Measurements from ENCODE around the gene ADARB2.
A peak's percentile ranks its signal among the peaks of the same experiment; 100 is the strongest.

The ADARB2 gene

DNA sequence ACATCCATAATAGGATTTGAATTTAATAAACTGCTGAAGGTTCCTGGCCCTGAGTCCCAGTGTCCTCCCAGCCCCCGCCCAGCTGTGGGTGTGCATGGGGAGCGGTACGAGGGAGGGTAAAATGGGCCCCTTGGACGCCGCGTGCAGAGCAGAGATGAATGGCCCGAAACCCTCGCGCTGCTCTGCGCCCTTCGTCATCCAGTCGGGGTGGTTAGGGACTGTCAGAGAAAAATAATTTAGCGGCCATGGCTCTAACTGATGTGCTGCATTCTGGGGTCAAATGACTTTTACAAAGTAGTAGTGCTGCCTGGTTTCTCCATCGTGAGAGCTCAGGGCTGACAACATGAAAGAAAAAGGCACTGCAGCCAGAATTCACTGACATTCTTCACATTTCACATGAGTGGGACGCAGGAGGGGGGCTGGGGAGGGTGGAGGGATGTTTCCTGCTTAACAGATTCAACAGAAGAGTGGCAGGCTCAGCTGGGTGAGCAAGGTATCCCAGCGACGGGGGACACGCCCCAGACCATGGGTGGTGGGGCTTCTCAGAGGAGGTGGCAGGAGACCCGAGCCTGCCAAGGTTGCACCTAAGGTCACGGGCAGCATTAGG is 376.7 kb downstream of the ADARB2 start:
- Histone ChIP-seq H2BK5ac (ENCODE audit: low read length) (no peak overlapping the region), H2BK15ac (ENCODE audit: low read length) (peak overlapping the region; percentile 51), H3K14ac (ENCODE audit: low read length) (no peak overlapping the region), H3K27me3 (ENCODE audit: control insufficient read depth in 3 of 3, insufficient read depth in 3 of 3, low read depth in 1 of 3, low read length in 3 of 3) (peaks cover 0 to 8% (median 0%) of the 10 kb centered on the region in 3 experiments), H3K4me1 (ENCODE audit: control insufficient read depth in 2 of 2, insufficient read depth in 1 of 2, low read depth in 1 of 2, low read length in 2 of 2) (peaks cover 2 to 10% of the 10 kb centered on the region in 2 donors), H3K18ac (ENCODE audit: low read length) (peak overlapping the region; percentile 89), H2BK120ac (ENCODE audit: low read depth, low read length) (no peak overlapping the region), H3K4me3 (ENCODE audit: low read length in 2 of 2) (no peak overlapping the region), H2BK12ac (ENCODE audit: low read length) (no peak overlapping the region), H3K27ac (replicated peaks; ENCODE audit: low read length) (no peak overlapping the region), H3K4ac (ENCODE audit: low read length) (no peak overlapping the region), H4K8ac (ENCODE audit: low read depth, low read length) (no peak overlapping the region), H2AK5ac (ENCODE audit: low read depth, low read length) (peak overlapping the region; percentile 81), H3K9ac (ENCODE audit: low read depth, low read length, poor library complexity) (no peak overlapping the region), H2AFZ (ENCODE audit: low read length) (peak overlapping the region; percentile 81), H3K79me1 (ENCODE audit: low read depth, low read length) (no peaks in the 10 kb centered on the region), H3K23ac (ENCODE audit: low read depth, low read length, poor library complexity) (no peak overlapping the region), H3K36me3 (replicated peaks in 1 of 2; ENCODE audit: control insufficient read depth in 2 of 2, insufficient read depth in 2 of 2, low read length in 2 of 2) (no peaks in the 10 kb centered on the region), H3K4me2 (ENCODE audit: insufficient read depth, low read length, poor library complexity, severe bottlenecking) (no peak overlapping the region), H3K9me3 (replicated peaks in 1 of 2; ENCODE audit: control insufficient read depth in 2 of 2, insufficient read depth in 1 of 2, low read depth in 1 of 2, low read length in 2 of 2) (peaks cover 0 to 2% of the 10 kb centered on the region in 2 donors), H4K91ac (ENCODE audit: low read depth, low read length, poor library complexity) (no peak overlapping the region)
- no CpG with 5 or more reads among the region's 20 CpGs for WGBS, 2 donors (ENCODE audit: extremely low coverage in 2 of 2, insufficient read length in 2 of 2, insufficient replicate concordance in 1 of 2)
- DNase-seq (ENCODE audit: low spot score), result peak; percentile 23

DNA sequence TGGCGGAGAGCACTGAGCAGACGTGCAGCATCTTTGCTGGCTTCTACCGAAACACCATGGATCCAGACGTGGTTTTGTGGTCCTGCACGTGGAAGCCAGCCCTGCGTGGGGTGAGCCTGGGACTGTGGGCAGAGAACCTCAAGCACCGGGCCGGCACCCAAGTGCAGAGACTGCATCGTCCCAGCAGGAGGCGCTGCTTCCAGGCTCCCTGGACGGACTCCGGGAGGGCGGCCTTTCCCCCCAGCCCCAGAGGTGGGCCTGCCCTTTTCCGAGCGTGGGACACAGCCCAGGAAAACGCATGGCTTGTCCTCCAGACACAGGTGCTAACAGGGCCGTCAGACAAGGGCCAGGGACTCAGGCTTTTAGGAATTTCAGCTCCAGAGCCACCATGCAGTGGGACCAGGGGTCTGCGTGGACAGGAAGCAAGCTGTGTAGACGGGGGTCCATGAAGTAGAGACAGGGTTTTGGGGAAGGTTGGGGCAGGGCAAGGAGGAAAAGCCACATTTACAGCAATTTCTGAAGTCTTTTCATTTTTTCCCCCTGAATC is 377.2 kb downstream of the ADARB2 start:
- H3K27me3 ChIP-seq (ENCODE audit: control insufficient read depth in 3 of 3, insufficient read depth in 3 of 3, low read depth in 1 of 3, low read length in 3 of 3), result peaks cover 0 to 8% (median 0%) of the 10 kb centered on the region in 3 experiments
- no peak overlapping the region for H3K9ac ChIP-seq (ENCODE audit: low read depth, low read length, poor library complexity)
- H2AK5ac ChIP-seq (ENCODE audit: low read depth, low read length), result peak overlapping the region; percentile 81
- H3K4me3 ChIP-seq (ENCODE audit: low read length in 2 of 2), result no peak overlapping the region
- DNase-seq (ENCODE audit: low spot score), result peak; percentile 14
- H3K4ac ChIP-seq (ENCODE audit: low read length), result no peak overlapping the region
- peak overlapping the region; percentile 1 for H3K23ac ChIP-seq (ENCODE audit: low read depth, low read length, poor library complexity)
- no peak overlapping the region for H4K91ac ChIP-seq (ENCODE audit: low read depth, low read length, poor library complexity)
- no CpG with 5 or more reads among the region's 19 CpGs for WGBS, 2 donors (ENCODE audit: extremely low coverage in 2 of 2, insufficient read length in 2 of 2, insufficient replicate concordance in 1 of 2)
- peaks cover 2 to 10% of the 10 kb centered on the region in 2 donors for H3K4me1 ChIP-seq (ENCODE audit: control insufficient read depth in 2 of 2, insufficient read depth in 1 of 2, low read depth in 1 of 2, low read length in 2 of 2)
- no peaks in the 10 kb centered on the region for H3K79me1 ChIP-seq (ENCODE audit: low read depth, low read length)
- no peaks in the 10 kb centered on the region for H3K36me3 ChIP-seq (replicated peaks in 1 of 2; ENCODE audit: control insufficient read depth in 2 of 2, insufficient read depth in 2 of 2, low read length in 2 of 2)
- H3K27ac ChIP-seq (replicated peaks; ENCODE audit: low read length), result no peak overlapping the region
- H3K4me2 ChIP-seq (ENCODE audit: insufficient read depth, low read length, poor library complexity, severe bottlenecking), result no peak overlapping the region
- H2BK12ac ChIP-seq (ENCODE audit: low read length), result no peak overlapping the region
- no peak overlapping the region for H2BK120ac ChIP-seq (ENCODE audit: low read depth, low read length)
- H2BK15ac ChIP-seq (ENCODE audit: low read length), result peak overlapping the region; percentile 51
- peak overlapping the region; percentile 44 for H3K18ac ChIP-seq (ENCODE audit: low read length)
- H3K9me3 ChIP-seq (replicated peaks in 1 of 2; ENCODE audit: control insufficient read depth in 2 of 2, insufficient read depth in 1 of 2, low read depth in 1 of 2, low read length in 2 of 2), result peaks cover 0 to 2% of the 10 kb centered on the region in 2 donors
- no peak overlapping the region for H3K14ac ChIP-seq (ENCODE audit: low read length)
- H2BK5ac ChIP-seq (ENCODE audit: low read length), result no peak overlapping the region
- H4K8ac ChIP-seq (ENCODE audit: low read depth, low read length), result no peak overlapping the region
- H2AFZ ChIP-seq (ENCODE audit: low read length), result peak overlapping the region; percentile 81

DNA sequence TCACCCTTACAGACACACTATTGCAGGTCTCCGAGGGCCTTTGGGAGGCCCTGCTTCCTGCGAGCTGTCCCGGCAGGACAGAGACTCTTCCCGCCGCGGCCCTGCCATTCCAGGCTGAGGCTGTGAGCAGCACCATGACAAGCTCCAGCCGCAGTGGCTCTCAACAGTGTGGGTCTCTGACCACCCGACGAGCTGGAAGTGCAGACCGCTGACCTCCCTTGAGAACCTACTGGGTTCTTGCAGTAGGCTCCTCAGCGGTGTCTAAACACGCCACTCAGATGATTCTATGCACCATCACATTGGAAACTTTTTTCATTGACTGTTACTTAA is 377.7 kb downstream of the ADARB2 start:
- no peak overlapping the region for H3K27ac ChIP-seq (replicated peaks; ENCODE audit: low read length)
- DNase-seq (ENCODE audit: low spot score), result no peak
- H3K4ac ChIP-seq (ENCODE audit: low read length), result no peak overlapping the region
- peak overlapping the region; percentile 71 for H2AK5ac ChIP-seq (ENCODE audit: low read depth, low read length)
- H3K4me2 ChIP-seq (ENCODE audit: insufficient read depth, low read length, poor library complexity, severe bottlenecking), result no peak overlapping the region
- H3K4me3 ChIP-seq (ENCODE audit: low read length in 2 of 2), result no peak overlapping the region
- H3K9me3 ChIP-seq (replicated peaks in 1 of 2; ENCODE audit: control insufficient read depth in 2 of 2, insufficient read depth in 1 of 2, low read depth in 1 of 2, low read length in 2 of 2), result peaks cover 0 to 2% of the 10 kb centered on the region in 2 donors
- no peak overlapping the region for H3K14ac ChIP-seq (ENCODE audit: low read length)
- peaks cover 2 to 10% of the 10 kb centered on the region in 2 donors for H3K4me1 ChIP-seq (ENCODE audit: control insufficient read depth in 2 of 2, insufficient read depth in 1 of 2, low read depth in 1 of 2, low read length in 2 of 2)
- H4K8ac ChIP-seq (ENCODE audit: low read depth, low read length), result no peak overlapping the region
- H3K18ac ChIP-seq (ENCODE audit: low read length), result peak overlapping the region; percentile 42
- H4K91ac ChIP-seq (ENCODE audit: low read depth, low read length, poor library complexity), result no peak overlapping the region
- H2BK12ac ChIP-seq (ENCODE audit: low read length), result peak overlapping the region; percentile 63
- WGBS, 2 donors (ENCODE audit: extremely low coverage in 2 of 2, insufficient read length in 2 of 2, insufficient replicate concordance in 1 of 2), result no CpG with 5 or more reads among the region's 12 CpGs
- peak overlapping the region; percentile 15 for H2BK15ac ChIP-seq (ENCODE audit: low read length)
- H2BK5ac ChIP-seq (ENCODE audit: low read length), result no peak overlapping the region
- H3K79me1 ChIP-seq (ENCODE audit: low read depth, low read length), result no peaks in the 10 kb centered on the region
- no peaks in the 10 kb centered on the region for H3K36me3 ChIP-seq (replicated peaks in 1 of 2; ENCODE audit: control insufficient read depth in 2 of 2, insufficient read depth in 2 of 2, low read length in 2 of 2)
- peaks cover 0 to 8% (median 0%) of the 10 kb centered on the region in 3 experiments for H3K27me3 ChIP-seq (ENCODE audit: control insufficient read depth in 3 of 3, insufficient read depth in 3 of 3, low read depth in 1 of 3, low read length in 3 of 3)
- H3K23ac ChIP-seq (ENCODE audit: low read depth, low read length, poor library complexity), result no peak overlapping the region
- H3K9ac ChIP-seq (ENCODE audit: low read depth, low read length, poor library complexity), result no peak overlapping the region
- H2BK120ac ChIP-seq (ENCODE audit: low read depth, low read length), result no peak overlapping the region
- no peak overlapping the region for H2AFZ ChIP-seq (ENCODE audit: low read length)

DNA sequence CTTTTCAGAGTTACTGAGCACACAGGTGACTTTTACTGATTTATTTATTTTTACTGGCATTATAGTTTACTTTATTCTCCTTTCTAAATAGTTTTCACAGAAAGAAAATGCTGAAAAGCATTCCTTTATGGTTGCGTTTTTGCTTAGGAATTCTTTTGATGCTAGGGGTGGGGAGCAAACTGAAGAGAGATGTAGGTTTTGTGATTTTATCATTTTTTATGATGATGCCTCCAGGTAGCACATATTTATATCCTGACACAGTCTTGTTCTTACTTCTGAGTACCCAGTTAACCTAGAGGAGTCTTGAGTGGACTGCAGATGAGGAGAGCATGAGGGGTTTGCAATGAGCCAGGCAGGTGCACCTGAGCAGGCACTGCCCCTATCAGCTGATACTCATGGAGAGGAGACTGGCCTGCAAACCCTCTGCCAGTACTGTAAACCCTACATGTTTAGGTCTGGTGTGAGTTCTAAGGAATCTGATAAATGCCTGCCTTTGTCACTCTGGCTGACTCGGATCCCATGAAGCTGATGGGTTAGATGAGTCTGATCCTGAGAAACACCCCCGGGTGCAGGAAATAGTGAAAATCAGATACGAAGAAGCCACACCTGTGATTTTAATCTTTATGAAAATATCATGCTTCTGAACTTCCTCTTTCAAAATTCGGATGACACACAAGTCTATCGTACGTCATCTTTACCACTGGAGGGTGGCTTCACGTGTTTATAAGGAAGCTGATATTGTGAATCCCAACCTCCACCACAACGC is 378.3 kb downstream of the ADARB2 start:
- Histone ChIP-seq H2AK5ac (ENCODE audit: low read depth, low read length) (peak overlapping the region; percentile 71), H3K4me2 (ENCODE audit: insufficient read depth, low read length, poor library complexity, severe bottlenecking) (no peak overlapping the region), H3K4ac (ENCODE audit: low read length) (no peak overlapping the region), H3K14ac (ENCODE audit: low read length) (no peak overlapping the region), H4K91ac (ENCODE audit: low read depth, low read length, poor library complexity) (no peak overlapping the region), H3K9me3 (replicated peaks in 1 of 2; ENCODE audit: control insufficient read depth in 2 of 2, insufficient read depth in 1 of 2, low read depth in 1 of 2, low read length in 2 of 2) (peaks cover 0 to 2% of the 10 kb centered on the region in 2 donors), H2AFZ (ENCODE audit: low read length) (no peak overlapping the region), H3K9ac (ENCODE audit: low read depth, low read length, poor library complexity) (no peak overlapping the region), H3K4me3 (ENCODE audit: low read length in 2 of 2) (no peak overlapping the region), H3K27ac (replicated peaks; ENCODE audit: low read length) (no peak overlapping the region), H3K36me3 (replicated peaks in 1 of 2; ENCODE audit: control insufficient read depth in 2 of 2, insufficient read depth in 2 of 2, low read length in 2 of 2) (no peaks in the 10 kb centered on the region), H3K79me1 (ENCODE audit: low read depth, low read length) (no peaks in the 10 kb centered on the region), H3K23ac (ENCODE audit: low read depth, low read length, poor library complexity) (no peak overlapping the region), H2BK120ac (ENCODE audit: low read depth, low read length) (no peak overlapping the region), H3K4me1 (ENCODE audit: control insufficient read depth in 2 of 2, insufficient read depth in 1 of 2, low read depth in 1 of 2, low read length in 2 of 2) (peaks cover 2 to 10% of the 10 kb centered on the region in 2 donors), H3K27me3 (ENCODE audit: control insufficient read depth in 3 of 3, insufficient read depth in 3 of 3, low read depth in 1 of 3, low read length in 3 of 3) (peaks cover 0 to 8% (median 0%) of the 10 kb centered on the region in 3 experiments), H3K18ac (ENCODE audit: low read length) (no peak overlapping the region), H4K8ac (ENCODE audit: low read depth, low read length) (no peak overlapping the region), H2BK12ac (ENCODE audit: low read length) (no peak overlapping the region), H2BK15ac (ENCODE audit: low read length) (peak overlapping the region; percentile 15), H2BK5ac (ENCODE audit: low read length) (no peak overlapping the region)
- no peak for DNase-seq (ENCODE audit: low spot score)
- WGBS, 2 donors (ENCODE audit: extremely low coverage in 2 of 2, insufficient read length in 2 of 2, insufficient replicate concordance in 1 of 2), result no CpG with 5 or more reads among the region's 9 CpGs
